D721Med (cell line): ENCODE measurements around the gene PGS1.

Experiments
- DNase-seq: peaks from one replicate; pipeline ENCODE4 v3.0.0; 2011; ENCODE audit warnings: low spot score; ENCODE audit not compliant: insufficient read length
- FAIRE-seq: peaks from 2 replicates; lab custom pipeline; 2011; peaks lifted over from hg19 to GRCh38; lab: Jason Lieb, UNC
- CTCF ChIP-seq: IDR thresholded peaks from 2 replicates; pipeline ENCODE4 v1.5.1; 2012; ENCODE audit warnings: mild to moderate bottlenecking, control low read depth; ENCODE audit not compliant: insufficient read depth; ENCODE audit errors: missing control alignments

PGS1 gene

GRCh38 chr17:78344666-78345065, 33.8 kb upstream of the PGS1 start:
- no peak for TF ChIP-seq CTCF
- FAIRE-seq (no peak), DNase-seq (no peak)

- FAIRE-seq (no peak), DNase-seq (no peak)
- no peak for TF ChIP-seq CTCF
Observed at GRCh38 chr17:78345172-78345571, 33.3 kb upstream of the PGS1 start.

- no peak for TF ChIP-seq CTCF
- no peak for FAIRE-seq
Observed at GRCh38 chr17:78345791-78346494, 32.5 kb upstream of the PGS1 start.

GRCh38 chr17:78346605-78347250, 31.7 kb upstream of the PGS1 start:
- FAIRE-seq (no peak), DNase-seq (no peak)
- TF ChIP-seq CTCF = no peak

More at GRCh38 chr17:78345791-78346494, 32.5 kb upstream of the PGS1 start:
- DNase-seq = no peak

DNA sequence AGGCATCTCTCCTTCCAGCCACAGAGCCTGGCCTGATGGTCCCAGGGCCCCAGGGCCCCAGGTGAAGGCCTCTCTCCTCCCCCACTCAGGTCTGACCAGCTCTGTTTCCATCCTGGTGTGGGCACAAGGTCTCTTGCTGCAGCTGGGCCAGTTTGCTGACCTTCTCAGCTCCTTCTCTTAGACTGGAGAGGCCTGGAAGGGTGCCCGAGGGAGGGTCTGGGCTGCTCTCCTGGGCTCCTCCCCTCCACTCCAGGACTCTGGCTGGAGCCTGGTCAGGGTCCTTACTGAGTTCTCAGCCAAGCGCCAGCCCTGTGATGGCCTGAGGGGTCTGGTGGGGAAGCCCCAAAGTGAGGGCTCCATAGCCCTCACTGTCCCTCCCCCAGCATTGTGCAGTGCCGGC, 31.0 kb upstream of the PGS1 start:
- DNase-seq = no peak
- TF ChIP-seq CTCF = no peak
- FAIRE-seq = no peak

GRCh38 chr17:78348055-78348770, 30.2 kb upstream of the PGS1 start:
- no peak for FAIRE-seq
- DNase-seq = no peak
- no peak for TF ChIP-seq CTCF
